HFF-Myc (cell line): ENCODE measurements around the gene RREB1.

Experiments used
- DNase-seq: peaks from one replicate; pipeline ENCODE4 v3.0.0-alpha.2; 2011; ENCODE audit warnings: low read depth; ENCODE audit errors: extremely low read depth
- H3K4me3 ChIP-seq: replicated peaks from 2 replicates; pipeline ENCODE4 v1.5.1; 2011; ENCODE audit warnings: low read depth, mild to moderate bottlenecking, control low read depth, low read length
- CTCF ChIP-seq: IDR thresholded peaks from 2 replicates; pipeline ENCODE4 v1.5.1; 2012; ENCODE audit warnings: mild to moderate bottlenecking, low read depth, low read length, control low read depth; ENCODE audit errors: missing control alignments

The RREB1 gene

GRCh38 chr6:7171733-7172132, 64.0 kb downstream of the RREB1 start:
- no peak for DNase-seq
- no peak overlapping the region for H3K4me3 ChIP-seq
- no peak for TF ChIP-seq CTCF

GRCh38 chr6:7172649-7173048, 64.9 kb downstream of the RREB1 start:
- no peak overlapping the region for H3K4me3 ChIP-seq
- DNase-seq = no peak
- TF ChIP-seq CTCF = no peak

- no peak overlapping the region for H3K4me3 ChIP-seq
Measured at GRCh38 chr6:7173843-7174503, 66.2 kb downstream of the RREB1 start.

GRCh38 chr6:7175462-7175861, 67.7 kb downstream of the RREB1 start:
- H3K4me3 ChIP-seq = no peak overlapping the region
- no peak for TF ChIP-seq CTCF
- DNase-seq = no peak

More at GRCh38 chr6:7173843-7174503, 66.2 kb downstream of the RREB1 start:
- no peak for TF ChIP-seq CTCF
- DNase-seq = no peak

GRCh38 chr6:7176208-7176607, 68.4 kb downstream of the RREB1 start:
- TF ChIP-seq CTCF = no peak
- no peak overlapping the region for H3K4me3 ChIP-seq
- no peak for DNase-seq

GRCh38 chr6:7178280-7178679, 70.5 kb downstream of the RREB1 start:
- no peak overlapping the region for H3K4me3 ChIP-seq
- DNase-seq = no peak
- no peak for TF ChIP-seq CTCF

- H3K4me3 ChIP-seq = no peak overlapping the region
- no peak for TF ChIP-seq CTCF
- no peak for DNase-seq
Measured at GRCh38 chr6:7180751-7181150, 73.0 kb downstream of the RREB1 start.
